Keratinocyte (primary cell): ENCODE measurements around the gene SERINC5.

Experiments used
- CTCF ChIP-seq, 3 experiments: IDR thresholded peaks in 1 of 3; conservative IDR thresholded peaks in 1 of 3; optimal IDR thresholded peaks in 1 of 3; 2 replicates in 2 of 3; 3 replicates in 1 of 3; pipeline versions ENCODE3 to v1.5.1; 2011; ENCODE audit warnings: low read length in 3 of 3, mild to moderate bottlenecking in 3 of 3, moderate library complexity in 2 of 3, control low read depth in 1 of 3, inconsistent platforms in 1 of 3; ENCODE audit not compliant: insufficient read depth in 2 of 3; ENCODE audit errors: extremely low read depth in 1 of 3
- EZH2 ChIP-seq: IDR thresholded peaks from one replicate; pipeline ENCODE4 v1.6.1; 2012; ENCODE audit warnings: inconsistent platforms, mild to moderate bottlenecking, low read length, moderate library complexity

DNA sequence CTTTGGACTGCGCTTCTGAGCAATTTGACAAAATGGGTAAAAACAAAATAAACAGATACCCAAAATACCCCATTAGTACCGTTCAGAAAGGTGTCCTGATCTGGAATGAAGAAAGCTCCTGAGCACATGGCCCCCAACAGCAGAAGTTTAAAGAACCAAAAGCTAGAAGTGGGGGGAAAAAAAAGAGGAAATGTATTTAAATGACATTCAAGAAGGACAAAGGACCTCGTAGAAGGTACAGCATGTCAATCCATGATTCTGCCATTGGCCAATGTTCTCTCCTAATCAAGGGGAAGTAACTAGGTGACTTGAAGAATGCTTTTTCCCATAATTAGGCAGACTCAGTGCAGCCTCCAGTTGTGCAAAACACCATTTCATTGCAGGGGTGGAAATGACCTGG is 78.6 kb downstream of the SERINC5 start:
- TF ChIP-seq CTCF (optimal IDR thresholded peaks at IDR 0.05 in 1 of 3, IDR thresholded peaks at IDR 0.05 in 1 of 3, conservative IDR thresholded peaks at IDR 0.05 in 1 of 3; ENCODE audit: extremely low read depth in 1 of 3, insufficient read depth in 2 of 3, low read length in 3 of 3) = no peak
- no peak for TF ChIP-seq EZH2
